Gastroesophageal sphincter (tissue), 3 donors: ENCODE measurements around the gene ZNF777.

Source experiments
- POLR2A ChIP-seq, 2 donors: fragments of 450-650 bp; IDR thresholded peaks; one replicate each; pipeline ENCODE4 v1.6.1; 2017; ENCODE audit warnings: antibody characterized with exemption in 2 of 2, mild to moderate bottlenecking in 2 of 2, moderate library complexity in 1 of 2
- POLR2AphosphoS5 ChIP-seq: sonication (generic); formaldehyde crosslinking; IDR thresholded peaks from one replicate; pipeline ENCODE4 v1.6.1; 2017; ENCODE audit warnings: antibody characterized with exemption
- TF ChIP-seq, protein P1 (sequence below), 4 experiments: fragments of 200-600 bp in 2 of 4; fragments of 450-650 bp in 2 of 4; sonication (generic) in 1 of 4; IDR thresholded peaks; one replicate each; pipeline ENCODE4 v1.5.1; 2017 to 2019; ENCODE audit warnings: antibody characterized with exemption in 4 of 4, mild to moderate bottlenecking in 2 of 4, moderate library complexity in 2 of 4

DNA sequence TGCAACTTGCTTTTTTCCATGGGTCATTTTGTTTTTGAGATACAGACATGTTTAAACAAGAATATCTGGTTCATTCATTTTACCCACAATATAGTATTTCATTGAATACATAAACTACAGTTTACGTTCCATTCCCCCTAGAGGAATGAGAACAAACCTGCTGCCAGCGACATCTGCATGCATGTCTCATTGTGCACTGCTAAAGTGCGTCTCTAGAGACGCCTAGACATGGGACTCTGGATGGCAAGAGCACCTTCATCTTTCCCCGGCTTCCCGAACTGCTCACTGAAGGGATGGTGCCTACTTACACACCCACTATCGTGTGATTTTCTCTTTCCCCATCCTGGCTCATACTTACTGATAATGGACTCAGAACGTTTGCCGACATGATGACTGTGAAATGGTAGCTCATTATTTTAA, 1.2 kb upstream of the ZNF777 start:
- TF ChIP-seq, protein P1, sequence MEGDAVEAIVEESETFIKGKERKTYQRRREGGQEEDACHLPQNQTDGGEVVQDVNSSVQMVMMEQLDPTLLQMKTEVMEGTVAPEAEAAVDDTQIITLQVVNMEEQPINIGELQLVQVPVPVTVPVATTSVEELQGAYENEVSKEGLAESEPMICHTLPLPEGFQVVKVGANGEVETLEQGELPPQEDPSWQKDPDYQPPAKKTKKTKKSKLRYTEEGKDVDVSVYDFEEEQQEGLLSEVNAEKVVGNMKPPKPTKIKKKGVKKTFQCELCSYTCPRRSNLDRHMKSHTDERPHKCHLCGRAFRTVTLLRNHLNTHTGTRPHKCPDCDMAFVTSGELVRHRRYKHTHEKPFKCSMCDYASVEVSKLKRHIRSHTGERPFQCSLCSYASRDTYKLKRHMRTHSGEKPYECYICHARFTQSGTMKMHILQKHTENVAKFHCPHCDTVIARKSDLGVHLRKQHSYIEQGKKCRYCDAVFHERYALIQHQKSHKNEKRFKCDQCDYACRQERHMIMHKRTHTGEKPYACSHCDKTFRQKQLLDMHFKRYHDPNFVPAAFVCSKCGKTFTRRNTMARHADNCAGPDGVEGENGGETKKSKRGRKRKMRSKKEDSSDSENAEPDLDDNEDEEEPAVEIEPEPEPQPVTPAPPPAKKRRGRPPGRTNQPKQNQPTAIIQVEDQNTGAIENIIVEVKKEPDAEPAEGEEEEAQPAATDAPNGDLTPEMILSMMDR (IDR thresholded peaks at IDR 0.05): no peak
- TF ChIP-seq POLR2A (IDR thresholded peaks at IDR 0.05) (no peak), POLR2AphosphoS5 (no peak)
